ENCODE measurements around the gene APBA3.

DNA sequence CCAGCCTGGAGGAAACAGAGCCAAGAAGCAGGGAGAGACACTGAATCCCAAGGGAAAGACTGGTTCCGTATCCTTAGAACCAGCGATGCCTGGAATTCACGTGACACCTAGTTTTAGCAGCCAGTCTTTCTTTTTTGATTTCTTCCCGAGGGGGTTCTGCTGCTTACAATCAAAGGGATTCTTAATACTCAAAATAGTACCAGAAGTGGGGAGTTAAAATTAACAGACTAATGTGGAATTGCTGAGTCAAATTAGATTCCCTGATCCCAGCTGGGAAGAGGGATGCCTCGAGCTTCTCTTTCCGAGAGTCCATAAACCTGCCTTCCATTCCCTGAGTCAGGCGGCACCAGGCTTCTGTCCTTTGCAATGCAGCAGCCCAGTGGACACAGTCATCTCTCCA, 29.4 kb upstream of the APBA3 start:
- TF ChIP-seq RCOR1 (IDR thresholded peaks at IDR 0.05; ENCODE audit: insufficient replicate concordance, low read length) (no peak), POLR2A (IDR thresholded peaks at IDR 0.05; ENCODE audit: low read depth, low read length) (no peak)
